ENCODE results near the gene PPP1R37.

The PPP1R37 gene, protein sequence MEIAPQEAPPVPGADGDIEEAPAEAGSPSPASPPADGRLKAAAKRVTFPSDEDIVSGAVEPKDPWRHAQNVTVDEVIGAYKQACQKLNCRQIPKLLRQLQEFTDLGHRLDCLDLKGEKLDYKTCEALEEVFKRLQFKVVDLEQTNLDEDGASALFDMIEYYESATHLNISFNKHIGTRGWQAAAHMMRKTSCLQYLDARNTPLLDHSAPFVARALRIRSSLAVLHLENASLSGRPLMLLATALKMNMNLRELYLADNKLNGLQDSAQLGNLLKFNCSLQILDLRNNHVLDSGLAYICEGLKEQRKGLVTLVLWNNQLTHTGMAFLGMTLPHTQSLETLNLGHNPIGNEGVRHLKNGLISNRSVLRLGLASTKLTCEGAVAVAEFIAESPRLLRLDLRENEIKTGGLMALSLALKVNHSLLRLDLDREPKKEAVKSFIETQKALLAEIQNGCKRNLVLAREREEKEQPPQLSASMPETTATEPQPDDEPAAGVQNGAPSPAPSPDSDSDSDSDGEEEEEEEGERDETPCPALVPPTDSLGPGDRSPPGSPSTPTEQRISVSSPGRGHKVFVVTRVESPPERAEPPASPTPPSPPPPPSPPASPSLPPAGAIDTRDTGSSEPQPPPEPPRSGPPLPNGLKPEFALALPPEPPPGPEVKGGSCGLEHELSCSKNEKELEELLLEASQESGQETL

DNA sequence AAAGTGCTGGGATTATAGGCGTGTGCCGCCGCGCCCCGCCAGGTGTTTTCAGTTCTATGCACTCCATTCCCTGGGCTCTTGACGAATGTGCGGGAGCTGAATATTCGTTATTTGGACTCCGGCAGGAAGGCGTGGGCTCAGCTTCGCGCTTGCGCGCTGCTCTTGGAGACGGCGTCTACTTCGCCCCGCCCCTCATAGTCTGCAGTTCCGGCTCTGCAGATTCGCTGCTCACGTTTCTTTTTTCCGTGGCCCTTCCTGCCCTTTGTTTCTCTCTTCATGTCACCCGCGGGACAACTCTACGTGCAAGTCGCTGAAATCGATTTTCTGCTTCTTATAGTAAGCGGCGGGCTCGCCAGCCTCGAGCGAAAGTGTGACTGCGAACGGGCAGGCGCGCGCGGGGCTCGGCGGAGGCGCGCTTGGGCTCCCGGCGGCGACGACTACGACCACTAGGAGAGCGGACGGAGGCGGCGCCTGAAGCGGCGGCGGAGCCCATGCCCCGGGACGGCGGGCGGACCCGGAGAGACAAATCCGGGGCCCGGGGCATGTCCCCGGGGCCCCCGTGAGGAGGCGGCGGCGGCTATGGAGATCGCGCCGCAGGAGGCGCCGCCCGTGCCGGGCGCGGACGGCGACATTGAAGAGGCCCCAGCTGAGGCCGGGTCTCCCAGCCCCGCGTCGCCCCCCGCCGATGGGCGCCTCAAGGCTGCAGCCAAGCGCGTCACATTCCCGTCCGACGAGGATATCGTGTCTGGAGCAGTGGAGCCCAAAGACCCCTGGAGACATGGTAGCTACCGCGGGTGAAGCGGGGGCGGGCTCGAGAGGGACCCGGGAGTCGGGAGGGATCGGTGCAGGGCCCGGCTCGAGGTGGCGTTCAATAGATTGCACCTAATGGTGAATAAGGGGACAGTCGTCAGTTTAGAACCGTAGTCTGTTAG lies at the start of gene PPP1R37:
TSS of gene PPP1R37 (plus strand) at position 433 of the 932 bp plus-strand sequence. CDS start at position 580, 147 bp downstream.
- TF ChIP-seq, protein P1, sequence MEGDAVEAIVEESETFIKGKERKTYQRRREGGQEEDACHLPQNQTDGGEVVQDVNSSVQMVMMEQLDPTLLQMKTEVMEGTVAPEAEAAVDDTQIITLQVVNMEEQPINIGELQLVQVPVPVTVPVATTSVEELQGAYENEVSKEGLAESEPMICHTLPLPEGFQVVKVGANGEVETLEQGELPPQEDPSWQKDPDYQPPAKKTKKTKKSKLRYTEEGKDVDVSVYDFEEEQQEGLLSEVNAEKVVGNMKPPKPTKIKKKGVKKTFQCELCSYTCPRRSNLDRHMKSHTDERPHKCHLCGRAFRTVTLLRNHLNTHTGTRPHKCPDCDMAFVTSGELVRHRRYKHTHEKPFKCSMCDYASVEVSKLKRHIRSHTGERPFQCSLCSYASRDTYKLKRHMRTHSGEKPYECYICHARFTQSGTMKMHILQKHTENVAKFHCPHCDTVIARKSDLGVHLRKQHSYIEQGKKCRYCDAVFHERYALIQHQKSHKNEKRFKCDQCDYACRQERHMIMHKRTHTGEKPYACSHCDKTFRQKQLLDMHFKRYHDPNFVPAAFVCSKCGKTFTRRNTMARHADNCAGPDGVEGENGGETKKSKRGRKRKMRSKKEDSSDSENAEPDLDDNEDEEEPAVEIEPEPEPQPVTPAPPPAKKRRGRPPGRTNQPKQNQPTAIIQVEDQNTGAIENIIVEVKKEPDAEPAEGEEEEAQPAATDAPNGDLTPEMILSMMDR (conservative IDR thresholded peaks at IDR 0.05; ENCODE audit: low read depth, low read length), result no peak
- peak within 1 kb of the TSS; percentile 52 for H3K9ac ChIP-seq
- H2AFZ ChIP-seq (ENCODE audit: low read depth), result peak within 1 kb of the TSS; percentile 58
- peak within 1 kb of the TSS; percentile 40 for H3K4me3 ChIP-seq (IDR thresholded peaks at IDR 0.05; ENCODE audit: insufficient read depth, low read depth, low read length)
- H3K4me1 ChIP-seq (ENCODE audit: low read depth, poor library complexity, severe bottlenecking), result peaks cover 45% of the 10 kb centered on the region
- no peaks in the 10 kb centered on the region for H3K27me3 ChIP-seq (ENCODE audit: insufficient read depth, low read depth)
- peak within 1 kb of the TSS; percentile 98 for H3K4me2 ChIP-seq
- H4K20me1 ChIP-seq (ENCODE audit: insufficient read depth), result no peaks in the 10 kb centered on the region
- peak within 1 kb of the TSS; percentile 62 for H3K27ac ChIP-seq
- H3K79me2 ChIP-seq (ENCODE audit: insufficient read depth, low read depth), result peaks cover 49% of the 10 kb centered on the region
- H3K36me3 ChIP-seq (ENCODE audit: insufficient read depth), result peaks cover 6% of the 10 kb centered on the region; the same call in 1 of the 2 replicates

DNA sequence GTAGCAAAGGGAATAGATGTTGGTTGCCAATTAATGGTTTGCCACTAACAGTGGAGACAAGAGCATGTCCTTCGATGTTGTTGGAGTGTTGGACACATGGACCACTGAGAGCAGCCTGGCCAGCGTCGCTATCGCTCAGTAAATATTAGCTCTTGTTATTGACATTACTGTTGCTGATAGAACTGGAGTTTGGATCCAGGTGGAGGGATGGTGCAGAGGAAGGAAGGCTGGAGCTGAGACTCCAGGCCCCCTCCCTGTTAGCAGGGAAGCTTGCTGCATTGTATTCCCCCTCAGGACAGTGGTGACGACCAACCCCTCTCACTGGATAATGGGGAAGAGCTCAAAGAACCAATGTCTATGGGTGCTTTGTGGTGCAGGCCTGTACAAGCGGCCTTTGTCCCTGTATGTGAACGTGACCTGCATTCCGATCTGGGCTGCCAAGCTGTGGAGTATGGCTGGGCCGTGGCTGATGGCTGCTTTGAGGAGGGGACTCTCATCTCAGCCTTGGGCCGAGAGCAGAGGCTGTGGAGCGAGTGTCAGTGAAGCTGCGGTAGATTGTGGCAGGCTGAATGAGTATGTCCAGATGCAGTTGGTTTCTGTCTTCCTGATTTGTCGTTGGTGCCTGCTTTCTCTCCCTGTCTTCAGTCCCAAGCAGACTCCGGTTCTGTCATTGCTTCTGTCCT lies 47.2 kb upstream of the PPP1R37 start:
- Histone ChIP-seq H2AFZ (ENCODE audit: low read depth) (no peak overlapping the region), H3K27me3 (ENCODE audit: insufficient read depth, low read depth) (no peaks in the 10 kb centered on the region), H3K36me3 (ENCODE audit: insufficient read depth) (peaks cover 10% of the 10 kb centered on the region; the same call in 1 of the 2 replicates), H3K9ac (no peak overlapping the region), H4K20me1 (ENCODE audit: insufficient read depth) (no peaks in the 10 kb centered on the region), H3K79me2 (ENCODE audit: insufficient read depth, low read depth) (peaks cover 91% of the 10 kb centered on the region), H3K27ac (no peak overlapping the region), H3K4me2 (no peak overlapping the region), H3K4me3 (IDR thresholded peaks at IDR 0.05; ENCODE audit: insufficient read depth, low read depth, low read length) (no peak overlapping the region), H3K4me1 (ENCODE audit: low read depth, poor library complexity, severe bottlenecking) (peaks cover 58% of the 10 kb centered on the region)
- TF ChIP-seq, protein P1 (conservative IDR thresholded peaks at IDR 0.05; ENCODE audit: low read depth, low read length), result no peak

DNA sequence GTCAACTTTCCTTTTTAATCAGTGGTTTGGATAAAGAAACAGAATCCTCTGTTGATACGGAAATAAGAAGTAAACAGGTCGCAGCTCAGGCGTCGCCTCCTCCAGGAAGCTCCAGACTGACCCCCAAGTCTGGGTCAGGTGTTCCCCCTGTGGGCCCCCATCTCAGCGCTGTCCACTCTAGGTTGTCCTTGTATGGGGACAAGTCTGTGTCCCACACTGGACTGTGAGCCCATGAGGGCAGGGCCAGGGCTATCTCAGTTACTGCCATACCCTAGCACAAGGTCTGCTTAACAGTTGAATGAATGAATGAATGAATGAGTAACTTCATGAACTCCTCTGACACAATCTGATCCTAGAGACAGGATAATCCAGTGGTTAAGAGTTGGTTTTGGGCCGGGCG lies 46.6 kb upstream of the PPP1R37 start:
- no peak overlapping the region for H2AFZ ChIP-seq (ENCODE audit: low read depth)
- no peak overlapping the region for H3K9ac ChIP-seq
- peaks cover 59% of the 10 kb centered on the region for H3K4me1 ChIP-seq (ENCODE audit: low read depth, poor library complexity, severe bottlenecking)
- no peak overlapping the region for H3K27ac ChIP-seq
- H3K4me2 ChIP-seq, result no peak overlapping the region
- TF ChIP-seq, protein P1 (conservative IDR thresholded peaks at IDR 0.05; ENCODE audit: low read depth, low read length), result no peak
- H4K20me1 ChIP-seq (ENCODE audit: insufficient read depth), result no peaks in the 10 kb centered on the region
- no peaks in the 10 kb centered on the region for H3K27me3 ChIP-seq (ENCODE audit: insufficient read depth, low read depth)
- H3K79me2 ChIP-seq (ENCODE audit: insufficient read depth, low read depth), result peaks cover 88% of the 10 kb centered on the region
- H3K36me3 ChIP-seq (ENCODE audit: insufficient read depth), result peaks cover 10% of the 10 kb centered on the region; the same call in 1 of the 2 replicates
- H3K4me3 ChIP-seq (IDR thresholded peaks at IDR 0.05; ENCODE audit: insufficient read depth, low read depth, low read length), result no peak overlapping the region

Measured in KMS-11 (cell line).